AG09309 (cell line): ENCODE measurements around the gene MYLK4.

Experiments used
- DNase-seq: peaks from one replicate; pipeline ENCODE4 v3.0.0-alpha.2; 2010; ENCODE audit warnings: low read depth
- H3K4me3 ChIP-seq: 2 replicates; pipeline ENCODE4 v1.5.1; 2011; ENCODE audit warnings: mild to moderate bottlenecking, low read depth, low read length, moderate library complexity; ENCODE audit not compliant: control insufficient read depth
- CTCF ChIP-seq: IDR thresholded peaks from 2 replicates; pipeline ENCODE4 v1.5.1; 2011; ENCODE audit warnings: mild to moderate bottlenecking, low read depth, low read length, inconsistent platforms; ENCODE audit not compliant: insufficient read depth, control insufficient read depth; ENCODE audit errors: missing control alignments

Gene MYLK4

GRCh38 chr6:2780102-2780737, 29.5 kb upstream of the MYLK4 start:
- no peak overlapping the region for H3K4me3 ChIP-seq
- no peak for DNase-seq
- TF ChIP-seq CTCF: no peak

- no peak for DNase-seq
- TF ChIP-seq CTCF: no peak
- no peak overlapping the region for H3K4me3 ChIP-seq
Observed at GRCh38 chr6:2777249-2777648, 26.5 kb upstream of the MYLK4 start.

GRCh38 chr6:2775003-2775402, 24.3 kb upstream of the MYLK4 start:
- H3K4me3 ChIP-seq: no peak overlapping the region
- no peak for DNase-seq
- TF ChIP-seq CTCF: no peak

GRCh38 chr6:2773449-2773848, 22.7 kb upstream of the MYLK4 start:
- no peak overlapping the region for H3K4me3 ChIP-seq
- DNase-seq: no peak
- TF ChIP-seq CTCF: no peak

GRCh38 chr6:2772840-2773239, 22.1 kb upstream of the MYLK4 start:
- no peak for DNase-seq
- no peak for TF ChIP-seq CTCF
- H3K4me3 ChIP-seq: no peak overlapping the region

- no peak for TF ChIP-seq CTCF
- DNase-seq: no peak
- H3K4me3 ChIP-seq: no peak overlapping the region
Observed at GRCh38 chr6:2771079-2771478, 20.4 kb upstream of the MYLK4 start.

- DNase-seq: no peak
- TF ChIP-seq CTCF: no peak
- no peak overlapping the region for H3K4me3 ChIP-seq
Observed at GRCh38 chr6:2770171-2770570, 19.4 kb upstream of the MYLK4 start.
